GM18526 (cell line): ENCODE data around the gene GPM6B.

Source experiments
- POLR2A ChIP-seq: IDR thresholded peaks from 3 replicates; pipeline ENCODE4 v1.6.1; 2011; ENCODE audit not compliant: insufficient read length; ENCODE audit errors: extremely low read depth

Gene GPM6B

DNA sequence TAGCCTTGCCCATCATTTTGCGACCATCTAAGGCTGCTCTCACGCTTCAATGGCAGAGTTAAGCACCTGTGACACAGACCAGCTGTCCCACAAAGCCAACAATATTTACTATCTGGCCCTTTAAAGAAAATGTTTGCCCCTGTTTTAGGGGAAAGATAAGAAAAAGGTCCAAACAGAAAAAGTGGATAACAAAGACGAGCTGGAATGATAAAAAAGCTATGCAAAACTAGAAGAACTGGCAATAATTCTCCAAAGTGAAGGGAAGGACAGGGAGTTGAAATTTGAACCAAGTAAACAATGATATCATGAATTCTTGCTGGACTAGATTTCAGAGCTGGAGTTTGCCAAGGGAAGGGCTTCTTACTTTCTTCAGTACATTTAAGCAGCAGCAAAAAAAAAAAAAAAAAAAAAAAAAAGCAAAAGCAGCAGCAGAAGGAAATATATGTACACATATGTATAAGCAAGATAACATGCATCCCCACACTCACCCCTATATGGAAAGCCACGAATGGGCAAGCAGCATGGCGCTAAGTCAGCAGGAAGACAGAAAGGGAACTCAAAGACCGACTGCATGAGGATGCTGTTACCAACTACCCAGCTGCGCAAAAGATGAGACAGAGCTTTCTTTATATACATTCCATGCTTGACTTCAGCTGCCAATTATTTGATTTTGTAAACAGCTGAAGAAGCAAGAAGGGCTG is 94.9 kb downstream of the GPM6B start:
- TF ChIP-seq POLR2A = no peak

DNA sequence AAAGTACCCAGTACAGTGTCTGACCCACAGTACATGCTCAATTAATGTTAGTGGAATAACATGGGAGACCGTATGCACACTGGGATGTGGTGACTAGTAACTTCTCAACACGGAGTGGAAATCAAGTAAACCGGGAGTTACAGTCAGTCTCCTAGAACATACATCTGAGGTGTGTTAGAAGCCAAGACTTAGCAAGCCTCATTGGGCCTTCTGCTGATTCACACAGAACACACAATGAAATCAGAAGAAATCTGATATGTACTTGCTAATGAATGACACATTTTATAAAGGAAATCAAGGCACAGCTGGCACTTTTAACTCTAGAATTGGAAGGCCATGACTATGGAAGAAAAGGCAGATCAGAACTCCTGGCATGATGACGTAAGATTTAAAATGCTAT is 95.5 kb downstream of the GPM6B start:
- TF ChIP-seq POLR2A = no peak
